Measurements from ENCODE around the gene SPATA6L.

The SPATA6L gene

GRCh38 chr9:4674783-4675182, 8.5 kb upstream of the SPATA6L start:
- no peak overlapping the region for H3K4me3 ChIP-seq (ENCODE audit: low read depth, low read length)
- TF ChIP-seq CTCF (IDR thresholded peaks at IDR 0.05): no peak
- no peaks in the 10 kb centered on the region for H3K27me3 ChIP-seq (ENCODE audit: control insufficient read depth, insufficient read depth, low read length)
- no peaks in the 10 kb centered on the region for H3K4me1 ChIP-seq
- no peak overlapping the region for H3K4me2 ChIP-seq (ENCODE audit: low read length)
- H3K36me3 ChIP-seq (ENCODE audit: control insufficient read depth, insufficient read depth, low read length): no peaks in the 10 kb centered on the region
- H3K27ac ChIP-seq: no peak overlapping the region
- H3K79me2 ChIP-seq: no peaks in the 10 kb centered on the region
- no peak overlapping the region for H3K9ac ChIP-seq
- H2AFZ ChIP-seq: no peak overlapping the region
- H3K9me3 ChIP-seq (ENCODE audit: control insufficient read depth, low read length): no peaks in the 10 kb centered on the region

GRCh38 chr9:4671737-4672136, 5.5 kb upstream of the SPATA6L start:
- no peak for TF ChIP-seq CTCF (IDR thresholded peaks at IDR 0.05)
- Histone ChIP-seq H3K4me1 (no peaks in the 10 kb centered on the region), H3K9ac (no peak overlapping the region), H3K4me3 (ENCODE audit: low read depth, low read length) (no peak overlapping the region), H3K36me3 (ENCODE audit: control insufficient read depth, insufficient read depth, low read length) (no peaks in the 10 kb centered on the region), H3K27ac (no peak overlapping the region), H3K79me2 (no peaks in the 10 kb centered on the region), H2AFZ (no peak overlapping the region), H3K4me2 (ENCODE audit: low read length) (no peak overlapping the region), H3K9me3 (ENCODE audit: control insufficient read depth, low read length) (no peaks in the 10 kb centered on the region), H3K27me3 (ENCODE audit: control insufficient read depth, insufficient read depth, low read length) (no peaks in the 10 kb centered on the region)

GRCh38 chr9:4670591-4670990, 4.3 kb upstream of the SPATA6L start:
- Histone ChIP-seq H3K4me3 (ENCODE audit: low read depth, low read length) (no peak overlapping the region), H3K36me3 (ENCODE audit: control insufficient read depth, insufficient read depth, low read length) (no peaks in the 10 kb centered on the region), H3K27ac (no peak overlapping the region), H3K4me1 (peaks cover under 1% of the 10 kb centered on the region), H3K4me2 (ENCODE audit: low read length) (no peak overlapping the region), H3K9me3 (ENCODE audit: control insufficient read depth, low read length) (no peaks in the 10 kb centered on the region), H2AFZ (no peak overlapping the region), H3K79me2 (no peaks in the 10 kb centered on the region), H3K27me3 (ENCODE audit: control insufficient read depth, insufficient read depth, low read length) (no peaks in the 10 kb centered on the region), H3K9ac (no peak overlapping the region)
- TF ChIP-seq CTCF (IDR thresholded peaks at IDR 0.05): no peak

GRCh38 chr9:4669890-4670289, 3.6 kb upstream of the SPATA6L start:
- Histone ChIP-seq H3K36me3 (ENCODE audit: control insufficient read depth, insufficient read depth, low read length) (no peaks in the 10 kb centered on the region), H3K27me3 (ENCODE audit: control insufficient read depth, insufficient read depth, low read length) (no peaks in the 10 kb centered on the region), H3K4me2 (ENCODE audit: low read length) (no peak overlapping the region), H3K79me2 (no peaks in the 10 kb centered on the region), H2AFZ (no peak overlapping the region), H3K9me3 (ENCODE audit: control insufficient read depth, low read length) (no peaks in the 10 kb centered on the region), H3K27ac (no peak overlapping the region), H3K4me1 (peaks cover 2% of the 10 kb centered on the region), H3K4me3 (ENCODE audit: low read depth, low read length) (no peak overlapping the region), H3K9ac (no peak overlapping the region)
- no peak for TF ChIP-seq CTCF (IDR thresholded peaks at IDR 0.05)

- H2AFZ ChIP-seq: no peak overlapping the region
- H3K9me3 ChIP-seq (ENCODE audit: control insufficient read depth, low read length): no peaks in the 10 kb centered on the region
- H3K4me2 ChIP-seq (ENCODE audit: low read length): no peak overlapping the region
- H3K4me3 ChIP-seq (ENCODE audit: low read depth, low read length): no peak overlapping the region
- no peaks in the 10 kb centered on the region for H3K36me3 ChIP-seq (ENCODE audit: control insufficient read depth, insufficient read depth, low read length)
- H3K9ac ChIP-seq: no peak overlapping the region
- no peaks in the 10 kb centered on the region for H3K27me3 ChIP-seq (ENCODE audit: control insufficient read depth, insufficient read depth, low read length)
- TF ChIP-seq CTCF (IDR thresholded peaks at IDR 0.05): no peak
- no peak overlapping the region for H3K27ac ChIP-seq
- H3K79me2 ChIP-seq: no peaks in the 10 kb centered on the region
- peaks cover 2% of the 10 kb centered on the region for H3K4me1 ChIP-seq
These were observed 2.3 kb upstream of the SPATA6L start for GRCh38 chr9:4668604-4669003.

Measured in parathyroid adenoma (tissue), 2 donors.